GM21825 (cell line): ENCODE data around the gene HARBI1.
"Not testable (repeated sequence)": the region's sequence is repeated elsewhere in the genome, so short reads cannot be mapped to it uniquely, and the experiment has no call there.

Source experiments
- ATAC-seq: cut with Tn5 transposase; IDR thresholded peaks from one replicate; pipeline ENCODE4 v1.9.1; 2021; ENCODE audit warnings: mild to moderate bottlenecking, moderate library complexity; ENCODE audit not compliant: unreplicated experiment

Gene HARBI1

GRCh38 chr11:46597609-46598219, 19.3 kb downstream of the HARBI1 start:
- ATAC-seq: no peak

- ATAC-seq: no peak
Measured at GRCh38 chr11:46597155-46597554, 19.9 kb downstream of the HARBI1 start.

- no peak for ATAC-seq
Measured at GRCh38 chr11:46594785-46595184, 22.2 kb downstream of the HARBI1 start.

- no peak for ATAC-seq
Measured at GRCh38 chr11:46594374-46594700, 22.7 kb downstream of the HARBI1 start.

GRCh38 chr11:46593550-46594373, 23.3 kb downstream of the HARBI1 start, which contains the start of gene AMBRA1:
Gene AMBRA1 (minus strand): TSS chr11:46594023. CDS start chr11:46548380, 45,643 bp downstream.
- peak; percentile 83 for ATAC-seq

GRCh38 chr11:46590740-46591605, 26.1 kb downstream of the HARBI1 start:
- no peak for ATAC-seq

GRCh38 chr11:46588915-46589314, 28.1 kb downstream of the HARBI1 start:
- ATAC-seq: no peak

- ATAC-seq: no peak
Measured at GRCh38 chr11:46588131-46588530, 28.9 kb downstream of the HARBI1 start.

- ATAC-seq: not testable (repeated sequence)
Measured at GRCh38 chr11:46583513-46583912, 33.5 kb downstream of the HARBI1 start.

- no peak for ATAC-seq
Measured at GRCh38 chr11:46582588-46582987, 34.4 kb downstream of the HARBI1 start.

- ATAC-seq: no peak
Measured at GRCh38 chr11:46577058-46577457, 40.0 kb downstream of the HARBI1 start.

GRCh38 chr11:46574656-46575055, 42.4 kb downstream of the HARBI1 start:
- no peak for ATAC-seq

- no peak for ATAC-seq
Measured at GRCh38 chr11:46570790-46571398, 46.1 kb downstream of the HARBI1 start.

GRCh38 chr11:46565232-46565840, 51.7 kb downstream of the HARBI1 start:
- ATAC-seq: no peak

GRCh38 chr11:46564459-46564858, 52.6 kb downstream of the HARBI1 start:
- no peak for ATAC-seq

GRCh38 chr11:46562527-46562926, 54.5 kb downstream of the HARBI1 start:
- no peak for ATAC-seq

GRCh38 chr11:46560300-46560991, 56.6 kb downstream of the HARBI1 start:
- ATAC-seq: peak; percentile 45

GRCh38 chr11:46559815-46560214, 57.2 kb downstream of the HARBI1 start:
- no peak for ATAC-seq

GRCh38 chr11:46557684-46558151, 59.3 kb downstream of the HARBI1 start:
- no peak for ATAC-seq
